Hematopoietic multipotent progenitor cell treated with erythropoietin and hydrocortisone succinate and interleukin-3 and kit ligand, for 17 days (in vitro differentiated cells): ENCODE results near the gene PAX4.

ENCODE experiments used
- DNase-seq: peaks from one replicate; pipeline ENCODE4 v3.0.0-alpha.2; 2015; ENCODE audit warnings: low spot score

The PAX4 gene

GRCh38 chr7:127628445-127628844 lies 10.5 kb upstream of the PAX4 start:
- no peak for DNase-seq

GRCh38 chr7:127625331-127625730 lies 7.4 kb upstream of the PAX4 start:
- DNase-seq = no peak

- DNase-seq = no peak
These were observed 2.7 kb upstream of the PAX4 start for GRCh38 chr7:127620406-127621233.

- no peak for DNase-seq
These were observed 1.9 kb upstream of the PAX4 start for GRCh38 chr7:127619681-127620405.

- no peak for DNase-seq
These were observed 833 bp upstream of the PAX4 start for GRCh38 chr7:127618775-127619174.

GRCh38 chr7:127616724-127617123 lies 1.2 kb downstream of the PAX4 start:
- DNase-seq = no peak

GRCh38 chr7:127612263-127612662 lies 5.7 kb downstream of the PAX4 start:
- no peak for DNase-seq

- DNase-seq = no peak
These were observed 8.6 kb downstream of the PAX4 start for GRCh38 chr7:127609297-127609696.

- DNase-seq = no peak
These were observed 9.5 kb downstream of the PAX4 start for GRCh38 chr7:127608446-127608845.

- DNase-seq = no peak
These were observed 17.1 kb downstream of the PAX4 start for GRCh38 chr7:127600885-127601284.

- peak; percentile 50 for DNase-seq
These were observed 19.6 kb downstream of the PAX4 start for GRCh38 chr7:127598318-127598717.

- DNase-seq = no peak
These were observed 22.2 kb downstream of the PAX4 start for GRCh38 chr7:127595737-127596136.

- no peak for DNase-seq
These were observed 23.5 kb downstream of the PAX4 start for GRCh38 chr7:127594490-127594889.

- no peak for DNase-seq
These were observed 25.4 kb downstream of the PAX4 start for GRCh38 chr7:127592550-127592949.

GRCh38 chr7:127591591-127591990 lies 26.4 kb downstream of the PAX4 start:
- DNase-seq = no peak

- no peak for DNase-seq
These were observed 26.8 kb downstream of the PAX4 start for GRCh38 chr7:127591189-127591588.

- no peak for DNase-seq
These were observed 28.0 kb downstream of the PAX4 start for GRCh38 chr7:127589896-127590295.

- DNase-seq = peak; percentile 71
These were observed 29.1 kb downstream of the PAX4 start for GRCh38 chr7:127588697-127589482.

GRCh38 chr7:127588019-127588696 lies 29.8 kb downstream of the PAX4 start, which contains the start of gene ARF5:
Gene ARF5 (plus strand): TSS chr7:127588411. CDS start chr7:127588499, 88 bp downstream.
- peak; percentile 87 for DNase-seq

GRCh38 chr7:127587663-127588018 lies 30.3 kb downstream of the PAX4 start:
- no peak for DNase-seq

GRCh38 chr7:127586346-127586745 lies 31.6 kb downstream of the PAX4 start:
- DNase-seq = peak; percentile 9
